RCC 7860 (cell line): ENCODE data around the gene PAPSS1.
"Not testable (repeated sequence)": the region's sequence is repeated elsewhere in the genome, so short reads cannot be mapped to it uniquely, and the experiment has no call there.

Experiments used
- DNase-seq: peaks from one replicate; pipeline ENCODE4 v3.0.0-alpha.2; 2015; ENCODE audit warnings: low spot score
- FAIRE-seq: peaks from 2 replicates; lab custom pipeline; 2012; peaks lifted over from hg19 to GRCh38; lab: Jason Lieb, UNC

Gene PAPSS1

DNA sequence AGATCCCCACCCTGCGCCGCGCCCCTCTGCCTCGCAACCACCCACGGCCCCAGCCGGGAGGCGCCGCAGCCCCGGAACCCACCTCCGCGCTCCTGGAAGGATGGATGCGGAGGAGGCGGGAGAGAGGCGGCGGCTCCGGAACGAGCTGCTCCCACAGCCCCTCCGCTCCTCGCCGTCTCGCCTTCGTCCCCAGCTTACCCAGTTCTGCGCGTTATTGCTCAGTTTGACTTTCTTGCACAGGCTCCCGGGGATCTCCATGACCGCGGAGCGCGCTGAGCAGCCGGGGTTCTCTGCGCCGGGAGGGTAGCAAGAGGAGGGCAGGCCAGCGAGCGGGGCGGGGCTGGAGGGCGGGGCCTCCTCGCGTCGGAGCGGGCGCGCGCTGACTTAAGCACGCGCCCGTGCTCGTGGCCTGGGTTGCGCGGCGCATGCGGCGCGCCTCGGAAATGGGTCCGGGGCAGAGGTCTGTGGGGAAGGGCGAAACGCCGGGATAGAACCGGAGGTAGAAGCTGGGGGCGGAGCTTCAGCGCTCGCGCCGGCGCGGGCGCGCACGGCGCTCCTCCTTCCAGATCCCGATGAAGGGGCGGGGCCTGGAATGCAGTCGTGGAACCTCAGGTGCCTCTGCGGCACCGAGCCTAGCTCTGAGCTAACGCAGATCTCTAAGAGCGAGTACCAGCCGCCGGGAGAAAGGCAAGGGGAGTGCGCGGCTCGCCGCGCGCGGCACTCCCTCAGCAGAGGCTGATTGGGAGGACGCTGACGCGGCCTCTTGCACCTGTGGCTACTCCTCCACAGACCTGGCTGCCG is at the start of gene PAPSS1:
PAPSS1 (minus strand) TSS at position 313 of the 801 bp plus-strand sequence; CDS start at position 258, 55 bp downstream.
- DNase-seq (peak; percentile 88), FAIRE-seq (no peak)

DNA sequence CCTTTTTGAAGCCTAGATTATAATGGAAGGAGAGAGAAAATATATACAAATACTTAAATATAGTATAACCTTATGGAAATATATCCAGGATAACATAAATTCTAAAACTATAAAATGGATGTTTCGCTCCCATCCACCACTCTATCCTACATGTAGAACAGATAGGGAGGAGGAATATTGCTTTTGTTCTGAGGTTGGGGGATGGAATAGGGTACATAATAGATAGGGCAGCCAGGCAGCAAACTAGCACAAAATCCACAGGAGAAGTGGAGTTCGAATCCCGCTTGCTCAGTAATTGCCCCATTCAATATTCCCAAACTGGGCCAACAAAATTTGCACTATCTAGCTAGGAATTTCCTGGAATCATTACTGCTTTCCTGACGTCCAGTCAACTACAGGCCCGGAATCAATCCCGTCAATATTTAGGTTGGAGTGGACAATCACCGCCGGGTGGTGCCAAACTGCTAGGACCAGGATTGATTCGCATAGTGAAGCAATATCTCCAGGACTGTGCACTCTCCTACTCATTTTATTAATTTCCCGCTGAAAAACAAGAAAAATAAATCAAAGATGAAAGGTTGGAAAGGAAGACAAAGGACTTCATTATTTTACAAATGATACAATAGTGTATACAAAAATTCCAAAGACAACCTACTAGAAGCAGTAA is 40.4 kb upstream of the PAPSS1 start:
- FAIRE-seq: no peak
- no peak for DNase-seq

DNA sequence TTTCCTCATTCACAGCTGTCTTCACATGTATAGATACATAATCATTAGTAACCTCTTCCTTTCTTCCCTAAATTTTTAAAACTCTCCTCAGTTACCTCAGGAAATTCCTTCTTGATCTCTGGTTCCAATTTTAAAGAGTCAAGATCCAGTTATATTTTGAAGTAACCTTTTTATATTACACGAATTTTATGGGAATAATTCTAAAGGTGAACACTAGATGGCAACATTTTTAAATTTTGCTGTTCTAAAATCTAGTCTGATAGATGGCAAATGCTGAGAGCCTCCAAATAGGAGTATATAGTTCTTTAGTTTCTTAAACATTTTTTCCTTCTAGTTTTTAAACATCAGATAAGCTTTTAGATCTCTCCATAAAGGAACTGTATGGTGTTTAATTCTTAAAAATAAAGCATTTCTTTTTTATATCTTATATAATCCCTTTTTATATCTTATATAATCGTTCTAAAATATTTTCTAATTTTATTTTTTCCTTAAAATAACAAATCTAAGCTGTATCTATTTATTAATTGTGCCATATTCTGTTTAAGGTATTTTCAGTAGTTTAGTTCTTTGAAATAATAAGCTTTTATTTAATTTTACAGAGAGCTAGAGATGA is 37.9 kb upstream of the PAPSS1 start:
- FAIRE-seq (peak; percentile 88), DNase-seq (peak; percentile 32)

DNA sequence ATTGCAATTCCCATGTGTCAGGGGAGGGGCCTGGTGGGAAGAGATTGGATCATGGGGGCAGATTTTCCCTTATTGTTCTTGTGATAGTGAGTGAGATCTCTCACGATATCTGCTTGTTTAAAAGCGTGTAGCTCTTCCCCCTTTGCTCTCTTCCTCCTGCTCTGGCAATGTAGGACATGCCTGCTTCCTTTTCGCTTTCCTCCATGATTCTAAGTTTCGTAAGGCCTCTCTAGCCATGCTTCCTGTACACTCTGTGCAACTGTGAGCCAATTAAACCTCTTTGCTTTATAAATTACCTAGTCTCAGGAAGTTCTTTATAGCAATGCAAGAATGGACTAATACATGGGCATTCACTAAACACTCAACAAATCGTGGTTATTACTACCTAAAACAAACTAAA is 37.2 kb upstream of the PAPSS1 start:
- FAIRE-seq: no peak
- no peak for DNase-seq

DNA sequence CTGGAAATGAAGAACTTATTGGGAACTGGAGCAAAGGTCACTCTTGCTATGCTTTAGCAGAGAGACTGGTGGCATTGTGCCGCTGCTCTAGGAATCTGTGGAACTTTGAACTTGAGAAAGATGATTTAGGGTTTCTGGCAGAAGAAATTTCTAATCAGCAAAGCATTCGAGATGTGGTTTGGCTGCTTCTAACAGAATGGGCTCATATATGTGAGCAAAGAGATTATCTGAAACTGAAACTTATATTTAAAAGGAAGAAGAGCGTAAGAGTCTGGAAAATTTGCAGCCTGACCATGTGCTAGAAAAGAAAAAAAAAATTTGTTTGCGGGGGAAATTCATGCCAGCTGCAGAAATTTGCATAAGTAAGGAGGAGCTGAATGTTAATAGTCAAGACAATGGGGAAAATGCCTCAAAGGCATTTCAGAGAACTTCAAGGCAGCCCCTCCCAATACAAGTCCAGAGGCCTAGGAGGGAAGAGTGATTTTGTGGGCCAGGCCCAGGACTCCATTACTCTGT is 35.9 kb upstream of the PAPSS1 start:
- FAIRE-seq (no peak), DNase-seq (no peak)

DNA sequence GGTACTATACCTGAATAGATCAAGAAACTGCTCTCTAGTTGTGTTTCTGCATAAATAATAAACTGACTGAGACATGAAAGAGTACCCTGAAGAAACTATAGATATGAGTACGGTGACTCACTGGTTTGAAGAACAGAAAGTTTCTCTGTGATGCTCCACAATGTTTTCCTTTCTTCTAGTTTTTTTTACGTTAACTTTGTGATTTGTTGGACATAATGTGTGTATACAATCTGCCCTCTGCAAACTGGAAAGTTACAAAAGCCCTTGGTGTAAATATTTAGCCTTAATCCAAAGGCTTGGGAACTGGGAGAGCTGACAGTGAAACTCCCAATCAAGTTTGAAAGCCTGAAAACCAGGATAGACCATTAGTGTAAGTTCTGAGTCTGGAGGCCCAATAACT is 31.6 kb upstream of the PAPSS1 start:
- DNase-seq: no peak
- FAIRE-seq: no peak

DNA sequence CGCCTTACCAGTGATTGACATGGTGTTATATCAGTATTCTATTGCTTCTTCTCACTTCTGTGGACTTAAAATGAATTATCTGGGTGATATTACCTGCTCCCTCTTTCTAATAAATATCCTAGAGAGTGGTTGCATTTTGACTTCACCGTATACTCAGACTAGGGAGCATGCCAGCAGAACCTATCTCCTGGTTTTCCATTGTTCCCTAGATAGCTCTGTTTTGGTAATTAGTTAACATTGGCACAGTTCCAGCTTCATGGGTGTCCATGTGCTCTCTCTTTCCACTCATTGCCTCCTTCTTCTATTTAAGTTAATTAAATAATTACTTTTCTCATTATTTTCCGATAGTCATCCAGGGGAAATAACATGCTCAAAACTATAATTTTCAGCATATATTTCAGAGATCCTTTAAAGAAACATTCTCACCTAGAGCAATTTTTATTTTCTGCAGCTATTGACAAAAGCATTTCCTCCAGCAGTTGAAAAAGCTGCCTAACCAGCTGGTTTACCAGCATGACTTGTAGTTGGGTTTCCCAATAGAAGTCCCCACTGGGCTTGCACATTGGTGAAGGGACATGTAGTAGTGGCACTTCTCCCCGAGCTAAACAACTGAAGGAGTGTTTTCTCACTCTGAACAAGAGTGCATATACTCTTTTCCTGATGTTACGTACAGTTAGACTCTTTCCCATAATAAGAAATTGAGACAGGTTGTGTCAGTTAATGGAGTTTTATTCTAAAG is 27.9 kb upstream of the PAPSS1 start:
- FAIRE-seq (no peak), DNase-seq (no peak)

DNA sequence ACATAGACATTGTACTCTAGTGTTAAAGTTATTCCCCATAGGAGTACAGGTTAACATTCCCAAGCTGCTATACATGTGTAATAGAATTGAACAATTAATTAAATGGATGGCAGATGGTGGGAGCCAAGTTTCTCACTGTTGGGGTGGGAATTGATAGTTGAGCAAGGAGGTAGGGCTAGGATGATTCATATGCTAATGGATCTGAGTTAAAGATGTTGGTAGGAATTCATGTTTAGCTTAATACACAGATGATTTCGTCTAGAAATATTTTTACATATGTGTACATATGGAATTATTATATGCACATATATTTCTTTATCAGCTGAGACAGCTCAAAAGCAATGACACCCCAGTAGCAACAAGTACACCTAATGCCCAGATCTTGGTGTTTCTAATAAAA is 26.1 kb upstream of the PAPSS1 start:
- no peak for FAIRE-seq

DNA sequence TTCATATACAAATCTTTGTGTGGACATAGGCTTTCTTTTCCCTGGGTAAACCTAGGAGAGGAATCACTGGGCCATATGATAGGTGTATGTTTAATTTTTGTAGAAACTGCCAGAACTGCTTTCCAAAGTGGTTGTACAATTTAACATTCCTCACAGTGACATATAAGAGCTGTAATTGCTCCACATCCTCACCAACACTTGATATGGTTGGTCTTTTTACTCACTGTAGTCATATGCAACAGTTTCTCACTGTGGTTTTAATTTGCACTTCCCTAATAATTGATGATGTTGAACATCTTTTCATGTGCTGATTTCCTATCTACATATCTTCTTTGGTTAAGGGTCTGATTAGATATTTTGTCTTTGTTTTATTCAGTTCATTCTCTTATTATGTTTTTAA is 24.5 kb upstream of the PAPSS1 start:
- DNase-seq: no peak
- FAIRE-seq: no peak

More for the DNA sequence above, 26.1 kb upstream of the PAPSS1 start:
- DNase-seq: no peak

DNA sequence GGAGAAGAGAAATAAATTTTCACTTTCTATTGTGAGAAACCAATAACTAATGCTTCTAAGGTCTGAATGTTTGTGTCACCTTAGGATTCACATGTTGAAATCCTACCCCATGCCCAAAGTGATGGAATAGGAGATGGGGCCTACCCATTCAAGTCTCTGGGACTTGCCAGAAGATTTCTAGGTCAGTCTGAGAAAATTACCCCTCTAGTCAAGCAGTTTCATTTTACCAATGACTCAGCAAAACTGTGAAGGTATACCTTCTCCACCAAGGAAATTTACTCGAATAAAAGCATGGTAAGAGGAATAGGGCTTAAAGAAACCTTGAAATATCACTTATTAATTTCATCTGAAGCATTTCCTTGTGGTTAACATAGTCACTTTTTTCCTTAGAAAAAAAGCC is 23.5 kb upstream of the PAPSS1 start:
- FAIRE-seq (no peak), DNase-seq (no peak)

DNA sequence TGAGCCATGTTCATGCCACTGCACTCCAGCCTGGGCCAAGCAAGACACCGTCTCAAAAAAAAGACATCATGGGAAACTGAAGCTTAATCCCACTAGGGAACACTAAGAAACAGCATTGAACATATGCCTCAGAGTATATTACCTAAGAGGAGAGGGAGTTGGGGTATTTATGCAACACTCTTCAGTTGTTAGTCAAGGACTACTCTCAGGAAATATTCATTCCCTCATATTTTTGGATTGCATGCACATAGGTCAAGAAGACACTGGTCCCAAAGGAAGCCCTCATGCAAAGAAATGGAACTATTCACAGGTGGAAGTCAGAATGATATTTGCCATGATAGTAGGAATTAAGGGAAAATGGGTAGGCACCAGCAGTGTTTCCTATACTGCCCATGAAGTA is 22.8 kb upstream of the PAPSS1 start:
- FAIRE-seq (no peak), DNase-seq (no peak)

DNA sequence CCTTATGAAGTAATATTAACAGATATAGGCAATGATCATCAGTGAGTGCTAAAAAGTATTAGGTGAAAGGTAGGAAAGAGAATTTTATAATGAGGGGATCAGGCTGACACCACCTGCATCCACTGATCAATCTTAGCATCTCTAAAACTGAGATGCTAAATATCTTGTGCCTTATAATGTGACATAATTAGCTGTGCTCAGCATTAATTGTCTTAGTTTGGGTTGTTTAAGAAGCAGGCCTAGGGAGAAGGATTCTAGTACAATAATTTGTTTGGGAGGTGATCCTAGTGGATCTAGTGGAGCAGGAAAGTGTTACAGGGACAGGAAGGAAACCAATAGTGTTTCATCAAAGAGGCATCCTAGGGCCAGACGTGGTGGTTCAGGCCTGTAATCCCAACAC is 22.2 kb upstream of the PAPSS1 start:
- no peak for FAIRE-seq
- no peak for DNase-seq

DNA sequence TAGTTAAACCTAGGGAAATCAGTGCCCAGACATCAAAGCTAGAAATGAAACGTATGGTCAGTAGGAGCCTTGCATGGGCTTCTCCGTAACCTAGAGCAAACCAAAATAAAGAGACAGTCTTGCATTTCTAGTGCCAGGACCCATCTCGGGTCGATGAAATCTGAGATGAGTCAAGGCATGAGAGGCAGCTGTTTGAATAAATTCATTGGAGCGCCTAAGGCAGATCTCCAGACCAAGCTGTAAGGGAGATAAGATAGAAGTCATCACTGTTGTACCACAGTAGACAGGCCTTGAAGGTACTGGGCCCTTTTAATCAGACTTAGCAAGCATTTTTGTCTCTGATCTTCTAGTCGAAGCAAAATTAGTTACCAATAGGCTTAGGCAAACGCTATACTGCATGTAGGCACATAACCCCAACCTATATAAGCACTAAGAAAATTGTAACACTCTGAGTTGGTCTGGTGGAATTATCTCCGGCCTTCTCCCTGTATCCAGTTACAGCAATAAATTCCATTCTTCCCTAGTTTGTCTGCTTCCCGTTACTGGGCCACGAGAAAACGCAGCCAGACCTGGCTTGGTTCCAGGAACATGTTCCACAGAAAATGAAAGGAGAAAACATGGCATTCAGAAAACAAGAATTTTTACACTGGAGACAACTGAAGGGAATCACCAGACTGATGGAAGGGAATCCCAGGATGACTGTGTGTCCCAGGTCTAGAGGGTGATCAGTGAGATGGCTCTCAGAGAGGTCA is 21.1 kb upstream of the PAPSS1 start:
- DNase-seq (no peak), FAIRE-seq (no peak)

DNA sequence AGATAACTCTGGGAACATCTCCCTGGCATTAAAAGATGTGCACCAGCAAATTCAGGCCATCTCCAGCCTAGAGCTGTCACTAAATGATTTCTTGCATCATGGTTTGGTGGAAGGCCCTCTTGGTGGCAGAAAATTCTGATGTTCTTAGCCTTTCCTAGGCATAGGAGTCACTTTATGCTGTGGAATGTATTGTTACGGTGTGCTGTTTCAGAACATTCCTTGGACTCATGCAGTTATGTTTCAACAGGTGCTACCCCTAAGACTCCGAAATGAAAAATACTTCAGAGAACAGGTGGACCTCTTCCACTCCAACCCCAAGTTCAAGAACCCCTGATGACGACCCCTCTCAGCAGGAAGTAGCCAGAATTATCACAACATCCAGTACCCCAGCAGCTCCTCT is 20.3 kb upstream of the PAPSS1 start:
- no peak for DNase-seq
- FAIRE-seq: no peak

DNA sequence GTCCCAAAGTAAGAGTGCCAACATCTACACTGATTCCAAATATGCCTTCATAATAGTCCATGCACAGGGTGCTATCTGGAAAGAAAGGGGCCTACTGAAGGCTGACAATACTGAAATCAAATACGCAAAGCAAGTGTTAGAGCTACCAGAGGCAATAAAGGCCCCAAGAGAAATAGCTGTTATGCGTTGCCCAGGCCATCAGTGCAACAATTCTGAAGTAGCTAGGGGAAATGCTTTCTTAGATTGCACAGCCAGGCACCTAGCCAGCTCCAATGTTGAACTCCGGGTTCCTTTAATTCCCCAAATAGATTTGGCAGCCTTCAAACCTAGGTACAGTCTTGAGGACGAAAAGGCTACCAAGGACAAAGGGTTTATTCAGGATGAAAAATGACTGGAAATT is 17.4 kb upstream of the PAPSS1 start:
- DNase-seq (no peak), FAIRE-seq (no peak)

DNA sequence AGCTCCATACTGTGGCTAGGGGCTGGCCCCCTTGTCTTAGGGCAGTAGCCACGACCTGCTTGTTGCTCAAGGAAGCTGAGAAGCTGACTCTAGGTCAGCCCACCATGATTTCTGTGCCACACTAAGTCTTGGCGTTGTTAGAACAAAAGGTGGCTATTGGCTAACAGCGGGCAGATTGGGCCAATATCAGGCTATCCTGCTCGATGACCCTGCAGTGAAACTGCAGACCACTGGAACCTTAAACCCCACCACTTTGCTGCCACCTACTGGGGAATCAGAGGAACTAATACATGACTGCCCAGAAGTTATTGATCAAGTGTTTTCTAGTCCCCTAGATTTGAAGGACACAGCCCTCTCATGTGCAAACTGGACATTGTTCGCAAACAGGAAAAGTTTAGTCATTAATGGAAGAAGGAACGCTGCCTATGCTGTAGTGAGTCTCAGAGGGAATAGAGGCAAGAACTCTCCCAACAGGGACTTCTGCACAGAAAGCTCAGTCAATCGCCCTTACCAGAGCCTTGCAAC is 17.0 kb upstream of the PAPSS1 start:
- peak; percentile 39 for DNase-seq
- FAIRE-seq: no peak

DNA sequence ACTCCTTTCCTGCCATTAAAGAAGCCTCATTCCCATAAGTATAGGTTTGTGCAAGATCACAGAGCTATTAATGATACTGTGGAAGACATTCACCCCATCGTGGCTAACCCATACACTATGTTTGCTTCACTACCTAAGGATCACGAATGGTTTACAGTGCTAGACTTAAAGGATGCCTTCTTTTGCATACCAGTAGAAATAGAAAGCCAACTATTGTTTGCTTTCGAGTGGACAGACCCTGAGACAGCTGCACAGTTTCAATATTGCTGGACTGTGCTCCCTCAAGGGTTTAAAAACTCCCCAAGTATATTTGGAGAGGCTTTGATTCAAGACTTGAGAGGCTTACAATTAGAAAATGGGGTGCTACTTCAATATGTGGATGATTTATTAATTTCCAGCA is 16.0 kb upstream of the PAPSS1 start:
- no peak for DNase-seq
- FAIRE-seq: no peak

DNA sequence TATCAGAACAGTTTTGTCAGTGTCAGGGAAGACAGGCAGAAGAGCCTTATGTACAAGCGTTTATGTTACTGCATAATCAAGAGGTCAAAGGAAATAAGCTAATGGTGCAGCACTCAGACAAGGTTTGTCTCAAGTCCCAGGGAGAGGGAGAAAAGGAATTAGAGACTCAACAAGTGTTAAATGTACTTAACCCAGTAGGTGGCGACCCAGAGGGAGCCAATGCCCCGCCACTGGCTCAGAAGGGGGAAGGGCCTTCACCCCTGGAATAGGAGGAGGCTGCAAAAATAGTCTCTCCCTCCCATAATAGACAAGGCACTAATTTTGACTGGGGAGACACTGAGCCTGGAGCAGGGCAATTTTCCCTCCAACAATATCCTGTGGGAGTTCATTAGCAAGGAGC is 14.1 kb upstream of the PAPSS1 start:
- DNase-seq (no peak), FAIRE-seq (no peak)

DNA sequence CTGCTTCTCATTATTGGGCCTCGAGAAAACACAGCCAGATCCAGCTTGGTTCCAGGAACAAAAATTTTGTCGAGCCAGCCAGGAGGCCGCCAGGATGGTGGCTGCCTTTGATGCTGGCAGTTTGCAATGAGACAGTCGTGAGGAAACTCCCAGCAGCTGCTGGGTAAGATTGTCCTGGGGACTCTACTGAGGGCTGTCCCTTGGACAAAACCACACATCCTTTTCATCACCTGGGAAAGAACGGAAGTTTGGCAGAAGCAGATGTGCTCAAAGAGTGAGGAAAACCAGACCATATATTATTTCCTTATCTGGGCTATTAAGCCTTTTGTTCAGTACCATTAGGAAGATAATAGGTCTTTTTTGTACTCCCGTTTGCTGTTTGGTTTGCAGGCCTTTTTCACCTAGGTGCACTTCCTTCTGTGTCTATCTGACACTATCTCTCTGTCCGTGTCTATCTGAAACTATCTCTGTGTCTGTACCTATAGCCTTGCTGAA is 13.4 kb upstream of the PAPSS1 start:
- no peak for DNase-seq
- no peak for FAIRE-seq

DNA sequence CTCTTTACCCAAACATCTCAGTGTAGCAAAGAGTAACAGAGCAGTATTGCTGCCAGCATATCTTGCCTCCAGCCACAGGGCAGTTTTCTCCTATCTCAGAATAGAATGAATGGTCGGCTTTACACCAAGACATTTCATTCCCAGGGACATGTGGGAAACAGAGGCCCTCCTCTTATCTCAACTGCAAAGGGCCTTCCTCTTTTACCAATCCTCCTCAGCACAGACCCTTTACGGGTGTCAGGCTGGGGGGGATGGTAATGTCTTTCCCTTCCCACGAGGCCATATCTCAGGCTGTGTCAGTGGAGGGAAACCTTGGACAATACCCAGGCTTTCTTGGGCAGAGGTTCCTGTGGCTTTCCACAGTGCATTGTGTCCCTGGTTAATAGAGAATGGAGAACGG is 9.0 kb upstream of the PAPSS1 start:
- FAIRE-seq, DNase-seq: not testable (repeated sequence)
